GM23248 (cell line): ENCODE results near the gene LYPD6B. TPM values are rescaled to one million over a fixed set of nuclear protein-coding genes. Genes with fewer than 3 reads are reported as not detected.

Experiments
- DNase-seq: peaks from one replicate; pipeline ENCODE4 v3.0.0-alpha.2; 2015
- H2AFZ ChIP-seq: fragments of 200-600 bp; sonication (generic); 2 replicates; pipeline ENCODE4 v1.6.1; 2016; ENCODE audit warnings: antibody characterized with exemption
- H3F3A ChIP-seq: fragments of 200-600 bp; sonication (generic); 2 replicates; pipeline ENCODE4 v1.6.1; 2016; ENCODE audit warnings: mild to moderate bottlenecking, antibody characterized with exemption, mixed run types; ENCODE audit not compliant: insufficient read depth
- H3K27ac ChIP-seq: fragments of 200-600 bp; sonication (generic); 2 replicates; pipeline ENCODE4 v1.5.1; 2016; ENCODE audit warnings: mild to moderate bottlenecking
- H3K27me3 ChIP-seq: fragments of 200-600 bp; sonication (generic); replicated peaks from 2 replicates; pipeline ENCODE4 v1.6.1; 2016; ENCODE audit warnings: mild to moderate bottlenecking; ENCODE audit not compliant: insufficient read depth
- H3K36me3 ChIP-seq: fragments of 200-600 bp; sonication (generic); 2 replicates; pipeline ENCODE4 v1.6.1; 2016; ENCODE audit warnings: low read depth, mild to moderate bottlenecking
- H3K4me1 ChIP-seq: fragments of 200-600 bp; sonication (generic); 2 replicates; pipeline ENCODE4 v1.6.1; 2016; ENCODE audit warnings: mild to moderate bottlenecking; ENCODE audit not compliant: insufficient read depth
- H3K4me2 ChIP-seq: fragments of 200-600 bp; sonication (generic); one replicate; pipeline ENCODE4 v1.6.1; 2016; ENCODE audit warnings: mild to moderate bottlenecking; ENCODE audit not compliant: unreplicated experiment
- H3K4me3 ChIP-seq: fragments of 200-600 bp; sonication (generic); 2 replicates; pipeline ENCODE4 v1.5.1; 2016; ENCODE audit warnings: mild to moderate bottlenecking
- H3K79me2 ChIP-seq: fragments of 200-600 bp; sonication (generic); 2 replicates; pipeline ENCODE4 v1.6.1; 2016; ENCODE audit warnings: mild to moderate bottlenecking; ENCODE audit not compliant: insufficient read depth
- H3K9ac ChIP-seq: fragments of 200-600 bp; sonication (generic); 2 replicates; pipeline ENCODE4 v1.6.1; 2016; ENCODE audit warnings: mild to moderate bottlenecking
- H3K9me2 ChIP-seq: fragments of 200-600 bp; sonication (generic); 2 replicates; pipeline ENCODE4 v1.6.1; 2016; ENCODE audit warnings: mixed run types, mild to moderate bottlenecking, moderate library complexity; ENCODE audit not compliant: insufficient read depth
- H3K9me3 ChIP-seq: fragments of 200-600 bp; sonication (generic); one replicate; pipeline ENCODE4 v1.6.1; 2017; ENCODE audit warnings: low read depth
- H4K20me1 ChIP-seq: fragments of 200-600 bp; sonication (generic); 2 replicates; pipeline ENCODE4 v1.6.0; 2016; ENCODE audit not compliant: insufficient read depth
- EZH2 ChIP-seq: fragments of 200-600 bp; sonication (generic); IDR thresholded peaks from 2 replicates; pipeline ENCODE4 v1.6.1; 2018; ENCODE audit warnings: antibody characterized with exemption, mild to moderate bottlenecking; ENCODE audit not compliant: insufficient read depth, poor library complexity, severe bottlenecking
- EZH2phosphoT487 ChIP-seq: fragments of 200-600 bp; sonication (generic); IDR thresholded peaks from 2 replicates; pipeline ENCODE4 v1.6.1; 2018; ENCODE audit warnings: antibody characterized with exemption, moderate library complexity, mild to moderate bottlenecking, low read depth; ENCODE audit not compliant: insufficient read depth
- WGBS, 2 experiments: methylation state at CpG; one replicate each; pipeline ENCODE4 v1.1.6; 2015 to 2017; ENCODE audit warnings: low lambda C conversion rate in 2 of 2, low coverage in 1 of 2; ENCODE audit errors: missing lambda C conversion rate in 2 of 2; 5-methylcytosine and 5-hydroxymethylcytosine counted together
- in situ Hi-C: fragments of 300-500 bp; cut with MboI; formaldehyde crosslinking; loops from 2 replicates; pipeline ENCODE4 v1.15.0; 2020
- polyA plus RNA-seq: library from polyadenylated mRNA; unstranded; fragments of >200 nt; fragmentation: Nextera tagmentation; extraction: Ambion mirVana; gene quantifications from 2 replicates; pipeline ENCODE4 v1.2.1, GENCODE V29; 2016
- total RNA-seq: library from RNA; depleted of rRNA; stranded (reverse); fragments of >200 nt; shearing (Covaris generic); gene quantifications from 2 replicates; pipeline ENCODE4 v1.2.3, GENCODE V29; 2014

Gene LYPD6B
- total and polyA plus RNA-seq, 2 experiments from 2014 or later: 3.9 to 11.4 TPM

DNA sequence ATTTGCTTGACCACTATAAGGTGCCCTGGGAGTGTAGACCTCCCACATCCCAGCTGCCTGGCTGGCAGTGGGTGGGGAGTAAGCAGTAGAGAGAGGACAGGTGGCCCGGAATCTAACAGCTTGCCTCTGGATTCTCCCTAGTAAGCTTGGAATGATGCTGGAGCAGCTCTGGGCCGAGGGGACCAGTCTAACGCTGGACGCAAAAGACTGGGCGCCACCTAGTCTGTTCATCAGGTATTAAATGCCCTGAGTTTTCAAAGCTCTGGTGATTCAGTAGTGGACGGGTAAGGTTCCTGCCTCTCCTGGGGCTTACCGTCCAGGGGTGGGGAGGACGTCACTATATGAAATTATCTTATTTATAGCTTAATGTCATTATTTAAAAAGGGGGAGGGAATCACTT, 648 bp upstream of the LYPD6B start:
- Histone ChIP-seq H3F3A (no peaks in the 10 kb centered on the region), H3K4me1 (0 out of 2 replicates have a peak, but pooled peaks cover 3% of the 10 kb centered on the region), H3K9ac (no peak overlapping the region), H3K27ac (no peak overlapping the region), H3K4me2 (no peak overlapping the region), H3K79me2 (no peaks in the 10 kb centered on the region), H2AFZ (peak overlapping the region; percentile 64; the same call in 1 of the 2 replicates), H4K20me1 (no peaks in the 10 kb centered on the region), H3K36me3 (no peaks in the 10 kb centered on the region), H3K9me2 (no peaks in the 10 kb centered on the region), H3K4me3 (peak overlapping the region; percentile 59; the same call in 1 of the 2 replicates), H3K27me3 (peaks cover 15% of the 10 kb centered on the region), H3K9me3 (no peaks in the 10 kb centered on the region)
- in situ Hi-C loops: loop anchor here (10.0 kb wide), 1 partner anchor 277 kb away; no protein-coding TSS in a partner anchor
- TF ChIP-seq EZH2 (no peak), EZH2phosphoT487 (no peak)
- DNase-seq: no peak
- WGBS, 2 experiments: 73 to 82% methylated on average over 7 of the region's 8 CpGs

GRCh38 chr2:149039213-149039724, 770 bp downstream of the LYPD6B start:
- Histone ChIP-seq H3K27me3 (peaks cover 15% of the 10 kb centered on the region), H4K20me1 (no peaks in the 10 kb centered on the region), H3F3A (no peaks in the 10 kb centered on the region), H3K9ac (peak overlapping the region; percentile 34), H3K9me2 (no peaks in the 10 kb centered on the region), H3K4me1 (0 out of 2 replicates have a peak, but pooled peaks cover 3% of the 10 kb centered on the region), H3K9me3 (no peaks in the 10 kb centered on the region), H3K27ac (no peak overlapping the region), H3K79me2 (no peaks in the 10 kb centered on the region), H3K4me2 (peak overlapping the region; percentile 58), H3K36me3 (no peaks in the 10 kb centered on the region), H3K4me3 (peak overlapping the region; percentile 59), H2AFZ (peak overlapping the region; percentile 64; the same call in 1 of the 2 replicates)
- no peak for DNase-seq
- 66 to 69% methylated on average over 10 to 11 of the region's 11 CpGs for WGBS, 2 experiments
- TF ChIP-seq EZH2phosphoT487 (no peak), EZH2 (no peak)
- in situ Hi-C loops: loop anchor here (10.0 kb wide), 1 partner anchor 276 kb away; no protein-coding TSS in a partner anchor

- Histone ChIP-seq H3K9me3 (no peaks in the 10 kb centered on the region), H4K20me1 (no peaks in the 10 kb centered on the region), H2AFZ (no peak overlapping the region), H3K9me2 (no peaks in the 10 kb centered on the region), H3K27ac (no peak overlapping the region), H3K4me2 (no peak overlapping the region), H3K36me3 (no peaks in the 10 kb centered on the region), H3K27me3 (peaks cover 15% of the 10 kb centered on the region), H3K4me3 (no peak overlapping the region), H3K9ac (no peak overlapping the region), H3K79me2 (no peaks in the 10 kb centered on the region), H3K4me1 (0 out of 2 replicates have a peak, but pooled peaks cover 3% of the 10 kb centered on the region), H3F3A (no peaks in the 10 kb centered on the region)
- DNase-seq: peak; percentile 41
- 55% methylated on average over 7 of the region's 7 CpGs for WGBS, 2 experiments
- no peak for TF ChIP-seq EZH2phosphoT487
- TF ChIP-seq EZH2: no peak
- in situ Hi-C loops: no loop called here
Observed at GRCh38 chr2:149040451-149040850, 2.0 kb downstream of the LYPD6B start.

DNA sequence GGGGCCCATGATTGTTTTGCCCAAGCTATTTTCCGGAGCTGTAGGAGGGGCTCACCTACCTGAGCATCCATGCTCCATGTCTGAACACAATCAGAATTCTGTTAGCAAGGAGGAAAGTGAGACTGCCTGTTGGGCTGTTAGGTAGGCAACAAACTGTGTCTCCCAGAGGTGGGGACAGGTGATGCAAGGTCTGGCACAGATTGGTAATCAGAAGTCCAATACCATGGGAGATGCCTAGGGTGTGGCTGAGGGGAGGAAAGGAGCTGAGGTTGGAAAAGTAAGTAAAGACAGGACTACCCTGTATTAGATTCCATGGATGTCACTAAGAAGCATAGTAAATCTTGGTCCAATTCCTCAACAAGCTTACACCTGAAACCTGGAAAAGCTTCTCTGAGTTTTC, 3.0 kb downstream of the LYPD6B start:
- no peak for DNase-seq
- Histone ChIP-seq H3K27me3 (peaks cover 10% of the 10 kb centered on the region), H4K20me1 (no peaks in the 10 kb centered on the region), H3K9me2 (no peaks in the 10 kb centered on the region), H3K9ac (no peak overlapping the region), H3K27ac (no peak overlapping the region), H3K4me3 (no peak overlapping the region), H3K79me2 (no peaks in the 10 kb centered on the region), H2AFZ (no peak overlapping the region), H3F3A (no peaks in the 10 kb centered on the region), H3K9me3 (no peaks in the 10 kb centered on the region), H3K4me2 (no peak overlapping the region), H3K4me1 (0 out of 2 replicates have a peak, but pooled peaks cover 3% of the 10 kb centered on the region), H3K36me3 (no peaks in the 10 kb centered on the region)
- in situ Hi-C loops: no loop called here
- no peak for TF ChIP-seq EZH2
- no peak for TF ChIP-seq EZH2phosphoT487
- 83 to 88% methylated on average over 1 of the region's 1 CpG for WGBS, 2 experiments
